ENCODE measurements around the gene ARPC1B.
"Not testable (repeated sequence)": the region's sequence is repeated elsewhere in the genome, so short reads cannot be mapped to it uniquely, and the experiment has no call there.

DNA sequence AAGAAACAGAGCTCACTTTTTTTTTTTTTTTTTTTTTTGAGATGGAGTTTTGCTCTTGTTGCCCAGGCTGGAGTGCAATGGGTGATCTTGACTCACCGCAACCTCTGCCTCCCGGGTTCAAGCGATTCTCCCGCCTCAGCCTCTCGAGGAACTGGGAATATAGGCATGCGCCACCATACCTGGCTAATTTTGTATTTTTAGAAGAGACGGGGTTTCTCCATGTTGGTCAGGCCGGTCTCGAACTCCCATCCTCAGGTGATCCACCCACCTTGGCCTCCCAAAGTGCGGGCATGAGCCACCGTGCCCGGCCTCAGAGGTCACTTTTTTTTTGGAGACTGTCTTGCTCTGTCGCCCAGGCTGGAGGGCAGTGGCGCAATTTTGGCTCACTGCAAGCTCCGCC is 16.0 kb upstream of the ARPC1B start:
- TF ChIP-seq, protein P1, sequence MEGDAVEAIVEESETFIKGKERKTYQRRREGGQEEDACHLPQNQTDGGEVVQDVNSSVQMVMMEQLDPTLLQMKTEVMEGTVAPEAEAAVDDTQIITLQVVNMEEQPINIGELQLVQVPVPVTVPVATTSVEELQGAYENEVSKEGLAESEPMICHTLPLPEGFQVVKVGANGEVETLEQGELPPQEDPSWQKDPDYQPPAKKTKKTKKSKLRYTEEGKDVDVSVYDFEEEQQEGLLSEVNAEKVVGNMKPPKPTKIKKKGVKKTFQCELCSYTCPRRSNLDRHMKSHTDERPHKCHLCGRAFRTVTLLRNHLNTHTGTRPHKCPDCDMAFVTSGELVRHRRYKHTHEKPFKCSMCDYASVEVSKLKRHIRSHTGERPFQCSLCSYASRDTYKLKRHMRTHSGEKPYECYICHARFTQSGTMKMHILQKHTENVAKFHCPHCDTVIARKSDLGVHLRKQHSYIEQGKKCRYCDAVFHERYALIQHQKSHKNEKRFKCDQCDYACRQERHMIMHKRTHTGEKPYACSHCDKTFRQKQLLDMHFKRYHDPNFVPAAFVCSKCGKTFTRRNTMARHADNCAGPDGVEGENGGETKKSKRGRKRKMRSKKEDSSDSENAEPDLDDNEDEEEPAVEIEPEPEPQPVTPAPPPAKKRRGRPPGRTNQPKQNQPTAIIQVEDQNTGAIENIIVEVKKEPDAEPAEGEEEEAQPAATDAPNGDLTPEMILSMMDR (IDR thresholded peaks at IDR 0.05) = not testable (repeated sequence)
- TF ChIP-seq POLR2A, POLR2AphosphoS5 (IDR thresholded peaks at IDR 0.05): not testable (repeated sequence)
